Chondrocyte (in vitro differentiated cells): ENCODE results near the gene UBE3A. TPM values are rescaled to one million over a fixed set of nuclear protein-coding genes. Genes with fewer than 3 reads are reported as not detected.
A peak's percentile ranks its signal among the peaks of the same experiment; 100 is the strongest.

Experiments
- DNase-seq: peaks from one replicate; pipeline ENCODE4 v3.0.0; 2021; ENCODE audit warnings: mixed read lengths, low spot score
- H3K27ac Mint-ChIP-seq: one replicate; pipeline ENCODE4 v1.8.0; 2021; ENCODE audit warnings: mild to moderate bottlenecking, moderate library complexity, mixed read lengths; ENCODE audit not compliant: unreplicated experiment
- H3K27me3 Mint-ChIP-seq: 2 replicates; pipeline ENCODE4 v1.8.0; 2021; ENCODE audit warnings: low read depth, mixed read lengths
- H3K36me3 Mint-ChIP-seq: 2 replicates; pipeline ENCODE4 v1.8.0; 2021; ENCODE audit warnings: low read depth, mixed read lengths
- H3K4me1 Mint-ChIP-seq: 2 replicates; pipeline ENCODE4 v1.8.0; 2021; ENCODE audit warnings: low read depth, mild to moderate bottlenecking, mixed read lengths
- H3K4me3 Mint-ChIP-seq: one replicate; pipeline ENCODE4 v1.8.0; 2021; ENCODE audit warnings: mild to moderate bottlenecking, moderate library complexity, mixed read lengths; ENCODE audit not compliant: unreplicated experiment
- H3K9me3 Mint-ChIP-seq: 2 replicates; pipeline ENCODE4 v1.8.0; 2021; ENCODE audit warnings: low read depth, mixed read lengths
- total RNA-seq: library from RNA; stranded (reverse); gene quantifications from 3 replicates; pipeline ENCODE4 v1.2.1, GENCODE V29; 2021
- TF ChIP-seq, protein P1 (sequence below): fragments of 200-600 bp; sonication (generic); IDR thresholded peaks from 2 replicates; pipeline ENCODE4 v1.5.0; 2021; ENCODE audit warnings: antibody characterized with exemption, mild to moderate bottlenecking, moderate library complexity

The UBE3A gene
- total RNA-seq, 1 donor from 2014 or later: 75.9 TPM

DNA sequence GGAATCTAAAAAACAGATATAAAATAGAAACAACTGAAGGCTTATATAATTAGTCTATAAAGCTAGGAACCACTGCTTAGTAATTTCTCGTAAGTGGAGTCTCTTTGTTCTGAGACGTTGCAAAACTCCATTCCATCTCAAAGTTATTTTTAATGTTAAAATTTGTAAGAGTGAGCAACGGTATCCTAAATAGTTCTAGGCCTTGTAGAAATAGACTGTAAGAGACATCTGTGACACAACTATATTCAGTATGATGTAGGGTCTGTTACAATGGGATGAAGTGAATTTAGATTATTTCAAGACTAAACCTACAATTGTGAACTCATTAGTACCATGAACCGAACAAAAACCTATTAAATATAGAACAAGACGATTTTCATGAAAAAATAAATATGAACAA lies 57.2 kb downstream of the UBE3A start:
- H3K27ac Mint-ChIP-seq: no peak overlapping the region
- TF ChIP-seq, protein P1, sequence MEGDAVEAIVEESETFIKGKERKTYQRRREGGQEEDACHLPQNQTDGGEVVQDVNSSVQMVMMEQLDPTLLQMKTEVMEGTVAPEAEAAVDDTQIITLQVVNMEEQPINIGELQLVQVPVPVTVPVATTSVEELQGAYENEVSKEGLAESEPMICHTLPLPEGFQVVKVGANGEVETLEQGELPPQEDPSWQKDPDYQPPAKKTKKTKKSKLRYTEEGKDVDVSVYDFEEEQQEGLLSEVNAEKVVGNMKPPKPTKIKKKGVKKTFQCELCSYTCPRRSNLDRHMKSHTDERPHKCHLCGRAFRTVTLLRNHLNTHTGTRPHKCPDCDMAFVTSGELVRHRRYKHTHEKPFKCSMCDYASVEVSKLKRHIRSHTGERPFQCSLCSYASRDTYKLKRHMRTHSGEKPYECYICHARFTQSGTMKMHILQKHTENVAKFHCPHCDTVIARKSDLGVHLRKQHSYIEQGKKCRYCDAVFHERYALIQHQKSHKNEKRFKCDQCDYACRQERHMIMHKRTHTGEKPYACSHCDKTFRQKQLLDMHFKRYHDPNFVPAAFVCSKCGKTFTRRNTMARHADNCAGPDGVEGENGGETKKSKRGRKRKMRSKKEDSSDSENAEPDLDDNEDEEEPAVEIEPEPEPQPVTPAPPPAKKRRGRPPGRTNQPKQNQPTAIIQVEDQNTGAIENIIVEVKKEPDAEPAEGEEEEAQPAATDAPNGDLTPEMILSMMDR: no peak
- H3K4me1 Mint-ChIP-seq: peaks cover 38% of the 10 kb centered on the region
- H3K36me3 Mint-ChIP-seq: peaks cover 15% of the 10 kb centered on the region
- H3K4me3 Mint-ChIP-seq: no peak overlapping the region
- DNase-seq: no peak
- peaks cover 22% of the 10 kb centered on the region for H3K9me3 Mint-ChIP-seq
- H3K27me3 Mint-ChIP-seq: no peaks in the 10 kb centered on the region

DNA sequence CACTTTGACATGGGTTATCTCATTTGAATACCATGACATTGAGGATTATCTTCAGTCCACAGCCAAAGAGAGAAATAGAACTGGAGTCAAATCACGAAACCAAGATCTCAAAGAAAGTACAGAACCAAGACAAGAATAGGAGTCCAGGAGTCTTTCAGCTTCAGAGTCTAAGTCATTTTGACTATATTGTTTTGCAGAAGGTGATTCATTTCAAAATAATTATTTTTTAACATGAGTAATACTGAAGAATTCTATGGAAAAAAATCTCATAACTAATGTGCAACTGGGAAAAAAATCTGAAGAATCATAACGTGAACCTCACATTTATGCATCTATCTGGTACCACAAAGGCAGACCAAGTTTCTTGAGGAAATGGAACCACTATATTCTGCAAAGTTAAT lies 60.3 kb downstream of the UBE3A start:
- peak overlapping the region; percentile 72 for H3K27ac Mint-ChIP-seq
- H3K4me1 Mint-ChIP-seq: peaks cover 48% of the 10 kb centered on the region
- H3K4me3 Mint-ChIP-seq: no peak overlapping the region
- H3K9me3 Mint-ChIP-seq: peaks cover 5% of the 10 kb centered on the region
- TF ChIP-seq, protein P1: no peak
- DNase-seq: no peak
- H3K27me3 Mint-ChIP-seq: no peaks in the 10 kb centered on the region
- peaks cover 16% of the 10 kb centered on the region for H3K36me3 Mint-ChIP-seq

DNA sequence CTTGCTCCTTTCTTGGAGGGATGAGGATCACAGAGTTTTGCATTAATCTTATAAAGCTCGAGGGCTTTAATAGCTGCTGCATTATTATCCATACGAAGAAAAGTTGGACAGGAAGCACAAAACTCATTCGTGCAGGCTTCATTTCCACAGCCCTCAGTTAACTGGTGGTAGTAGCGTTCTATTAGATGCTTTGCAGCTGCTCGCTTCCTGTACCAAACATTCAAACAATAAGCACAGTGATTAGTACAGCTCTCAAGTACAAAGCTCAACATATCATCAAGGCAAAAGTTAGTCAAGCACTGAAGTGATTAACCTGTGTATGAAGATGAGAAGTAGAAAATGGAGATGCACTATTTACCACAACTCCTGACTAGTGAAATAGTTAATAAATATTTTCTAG lies 63.3 kb downstream of the UBE3A start:
- H3K9me3 Mint-ChIP-seq: no peaks in the 10 kb centered on the region
- no peaks in the 10 kb centered on the region for H3K27me3 Mint-ChIP-seq
- H3K4me1 Mint-ChIP-seq: peaks cover 50% of the 10 kb centered on the region
- no peak for DNase-seq
- TF ChIP-seq, protein P1: no peak
- no peak overlapping the region for H3K27ac Mint-ChIP-seq
- H3K4me3 Mint-ChIP-seq: no peak overlapping the region
- peaks cover 20% of the 10 kb centered on the region for H3K36me3 Mint-ChIP-seq

DNA sequence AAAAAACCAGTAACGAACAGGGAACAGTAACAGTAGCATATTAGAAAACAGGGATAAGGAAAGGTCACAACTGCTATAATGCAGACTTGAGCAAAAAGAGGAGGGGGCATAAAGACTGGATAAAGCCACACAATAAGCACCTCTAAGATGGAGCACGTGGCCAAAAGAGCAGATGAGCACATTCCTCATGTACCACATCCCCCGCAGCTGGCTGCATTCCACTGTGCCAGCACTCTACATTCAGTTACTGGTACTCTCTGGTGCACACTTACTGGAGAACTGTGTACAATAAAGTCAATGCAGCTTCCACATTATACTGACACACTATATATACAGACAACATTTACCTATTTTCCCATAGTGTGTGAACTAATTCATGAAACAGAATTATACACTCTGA lies 64.7 kb downstream of the UBE3A start:
- peaks cover 22% of the 10 kb centered on the region for H3K36me3 Mint-ChIP-seq
- no peak overlapping the region for H3K4me3 Mint-ChIP-seq
- no peaks in the 10 kb centered on the region for H3K9me3 Mint-ChIP-seq
- DNase-seq: no peak
- peaks cover 45% of the 10 kb centered on the region for H3K4me1 Mint-ChIP-seq
- H3K27me3 Mint-ChIP-seq: no peaks in the 10 kb centered on the region
- H3K27ac Mint-ChIP-seq: no peak overlapping the region
- TF ChIP-seq, protein P1: no peak

DNA sequence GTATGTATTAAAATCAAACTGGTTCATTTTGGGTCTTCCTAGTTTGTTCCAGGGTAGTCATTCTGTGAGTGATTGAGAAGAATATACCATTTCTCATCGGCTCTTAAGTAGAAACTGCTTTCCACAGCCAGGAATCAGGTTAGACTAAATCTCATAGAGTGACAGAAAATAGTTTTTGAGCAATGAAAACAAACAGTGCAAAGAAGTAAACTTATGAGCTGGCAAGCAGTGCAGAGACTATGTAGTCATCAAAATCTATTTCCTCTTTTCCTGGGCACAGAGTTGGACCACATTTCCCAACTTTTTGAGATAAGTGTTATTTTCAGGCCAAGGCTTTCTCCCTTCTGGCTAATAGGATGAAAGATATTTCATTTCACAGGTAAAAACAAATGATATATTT lies 66.5 kb downstream of the UBE3A start:
- H3K36me3 Mint-ChIP-seq: peaks cover 22% of the 10 kb centered on the region
- peak overlapping the region; percentile 39 for H3K27ac Mint-ChIP-seq
- DNase-seq: no peak
- no peak overlapping the region for H3K4me3 Mint-ChIP-seq
- peaks cover 32% of the 10 kb centered on the region for H3K4me1 Mint-ChIP-seq
- H3K9me3 Mint-ChIP-seq: no peaks in the 10 kb centered on the region
- TF ChIP-seq, protein P1: no peak
- H3K27me3 Mint-ChIP-seq: no peaks in the 10 kb centered on the region
